HL-60/S4 treated with retinoic acid at 250 ng/mL for 4 days and 3 days (cell line): Measurements from ENCODE around the gene MSS51.
"Not testable (repeated sequence)": the region's sequence is repeated elsewhere in the genome, so short reads cannot be mapped to it uniquely, and the experiment has no call there.

Experiments used
- in situ Hi-C: fragments of 300-500 bp; cut with MboI; formaldehyde crosslinking; loops from 2 replicates; pipeline ENCODE4 v1.7.0; 2022; ENCODE audit warnings: low sequenced_read_pairs

The MSS51 gene

GRCh38 chr10:73414230-73414945 is 19.0 kb downstream of the MSS51 start:
- in situ Hi-C loops: no loop called here

GRCh38 chr10:73413528-73414229 is 19.7 kb downstream of the MSS51 start, which contains the start of gene ANXA7:
Gene ANXA7 (minus strand): TSS chr10:73414058. CDS start chr10:73400856, 13,202 bp downstream.
- in situ Hi-C loops: no loop called here

GRCh38 chr10:73413108-73413527 is 20.2 kb downstream of the MSS51 start:
- in situ Hi-C loops: no loop called here

DNA sequence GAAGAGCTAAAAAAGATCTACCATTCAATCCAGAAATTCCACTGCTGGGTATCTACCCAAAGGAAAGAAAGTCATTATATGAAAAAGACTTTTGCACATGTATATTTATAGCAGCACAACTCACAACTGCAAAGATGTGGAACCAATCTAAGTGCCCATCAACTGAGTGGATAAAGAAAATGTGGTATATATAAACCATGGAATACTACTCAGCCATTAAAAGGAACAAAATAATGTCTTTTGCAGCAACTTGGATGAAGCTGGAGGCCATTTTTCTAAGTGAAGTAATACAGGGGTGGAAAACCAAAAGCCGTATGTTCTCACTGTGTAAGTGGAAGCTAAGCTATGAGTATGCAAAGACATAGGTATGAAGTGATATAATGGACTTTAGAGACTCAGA is 22.5 kb downstream of the MSS51 start:
- in situ Hi-C loops: no loop called here

DNA sequence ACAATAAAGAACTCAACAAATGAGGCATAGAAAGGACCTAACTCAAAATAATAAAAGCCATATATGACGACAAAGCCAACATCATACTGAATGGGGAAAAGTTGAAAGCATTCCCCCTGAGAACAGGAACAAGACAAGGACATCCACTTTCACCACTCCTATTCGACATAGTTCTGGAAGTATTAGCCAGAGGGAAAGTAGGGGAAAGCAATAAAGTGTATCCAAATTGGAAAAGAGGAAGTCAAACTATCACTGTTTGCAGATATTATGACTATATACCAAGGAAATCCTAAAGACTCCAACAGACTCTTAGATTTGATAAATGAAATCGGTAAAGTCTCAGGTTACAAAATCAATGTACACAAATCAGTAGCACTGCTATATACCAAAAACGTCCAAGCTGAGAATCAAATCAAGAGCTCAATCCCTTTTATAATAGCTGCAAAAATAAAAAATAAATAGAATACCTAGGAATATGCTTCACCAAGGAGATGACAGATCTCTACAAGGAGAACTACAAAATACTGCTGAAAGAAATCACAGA is 24.3 kb downstream of the MSS51 start:
- in situ Hi-C loops: no loop called here

GRCh38 chr10:73408061-73408460 is 25.3 kb downstream of the MSS51 start:
- in situ Hi-C loops: no loop called here

- in situ Hi-C loops: no loop called here
Observed at GRCh38 chr10:73407495-73407894, 25.9 kb downstream of the MSS51 start.

DNA sequence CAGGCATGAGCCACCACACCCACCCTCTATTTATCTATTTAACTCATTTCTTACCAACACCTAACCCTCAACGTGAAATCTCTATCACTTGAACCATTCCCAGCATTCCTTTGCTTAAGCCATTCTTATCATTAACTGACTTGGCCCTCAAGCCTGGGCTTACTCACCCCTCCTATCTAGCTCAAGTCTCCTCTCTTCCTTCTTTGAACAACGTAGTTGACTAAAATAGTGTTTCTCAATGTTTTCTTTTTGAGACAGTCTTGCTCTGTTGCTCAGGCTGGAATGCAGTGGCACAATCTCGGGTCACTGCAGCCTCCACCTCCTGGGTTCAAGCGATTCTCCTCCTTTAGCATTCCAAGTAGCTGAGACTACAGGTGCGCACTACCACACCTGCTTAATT is 26.5 kb downstream of the MSS51 start:
- in situ Hi-C loops: no loop called here

DNA sequence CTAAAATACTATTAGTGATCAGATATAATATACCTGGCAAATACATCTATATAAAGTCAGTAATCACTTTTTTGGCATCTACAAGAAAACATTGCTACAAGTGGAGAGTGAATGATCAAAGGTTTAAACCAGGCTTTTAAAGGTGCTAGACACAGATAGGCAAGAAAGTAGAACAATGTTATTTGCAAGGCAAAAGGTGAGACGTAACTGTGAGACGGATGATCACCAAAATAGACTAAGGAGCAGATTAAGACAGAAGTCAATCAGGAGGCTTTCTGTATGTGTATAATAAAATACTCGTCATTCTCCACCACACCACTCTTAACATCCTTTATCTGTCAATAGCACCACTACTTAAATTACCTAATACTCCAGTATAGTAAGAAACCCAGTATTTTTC is 27.8 kb downstream of the MSS51 start:
- in situ Hi-C loops: no loop called here

- in situ Hi-C loops: no loop called here
Observed at GRCh38 chr10:73404690-73405089, 28.7 kb downstream of the MSS51 start.

DNA sequence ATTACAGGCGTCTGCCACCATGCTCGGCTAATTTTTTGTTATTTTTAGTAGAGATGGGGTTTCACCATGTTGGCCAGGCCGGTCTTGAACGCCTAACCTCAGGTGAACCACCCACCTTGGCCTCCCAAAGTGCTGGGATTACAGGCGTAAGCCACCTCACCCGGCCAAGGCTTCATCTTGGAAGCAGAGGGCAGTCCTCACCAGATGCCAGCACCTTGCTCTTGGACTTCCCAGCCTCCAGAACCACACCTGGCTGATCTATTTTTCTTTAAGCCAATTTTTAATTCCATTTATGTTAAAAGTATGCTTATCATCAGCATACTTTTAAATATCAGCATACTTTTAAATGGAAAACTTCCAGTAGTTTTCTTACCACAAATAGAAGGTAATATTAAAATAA is 31.7 kb downstream of the MSS51 start:
- in situ Hi-C loops: no loop called here

- in situ Hi-C loops: no loop called here
Observed at GRCh38 chr10:73399063-73399462, 34.3 kb downstream of the MSS51 start.

DNA sequence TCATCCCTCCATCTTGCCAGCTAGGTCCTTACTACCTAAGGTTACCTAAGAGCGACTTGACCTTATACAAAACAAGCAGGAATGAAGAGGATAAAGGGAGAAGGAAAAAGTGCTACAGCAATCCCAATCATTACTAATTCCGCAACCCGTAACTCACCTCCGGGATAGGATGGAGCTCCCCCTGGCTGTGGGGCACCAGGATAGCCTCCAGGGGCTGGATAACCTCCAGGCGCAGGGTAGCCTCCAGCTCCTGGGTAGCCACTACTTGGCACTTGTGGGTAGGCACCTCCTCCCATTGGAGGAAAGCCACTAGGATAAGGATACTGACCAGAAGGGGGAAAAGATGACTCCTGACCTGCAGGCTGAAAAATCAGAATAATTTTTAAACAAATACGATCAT is 35.3 kb downstream of the MSS51 start:
- in situ Hi-C loops: no loop called here

GRCh38 chr10:73394325-73394724 is 39.0 kb downstream of the MSS51 start:
- in situ Hi-C loops: not testable (repeated sequence)

DNA sequence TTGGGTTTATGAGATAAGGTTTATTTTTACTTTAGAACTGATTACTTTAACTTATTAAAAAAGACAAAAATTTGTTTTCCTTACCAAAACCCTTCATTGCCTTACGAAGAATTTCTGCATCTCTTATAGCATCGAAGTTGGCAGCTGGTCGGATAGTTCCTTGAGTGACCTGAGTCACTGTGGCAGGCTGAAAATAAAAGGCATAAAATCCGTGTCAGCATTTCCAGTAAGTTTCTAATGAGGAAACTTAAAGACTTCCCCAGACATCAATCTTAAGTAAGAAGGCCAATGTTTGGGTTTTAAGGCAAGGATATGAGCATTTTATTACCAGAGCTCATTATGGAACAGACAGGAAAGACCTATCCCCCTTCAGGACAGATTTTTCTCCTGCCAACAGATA is 45.1 kb downstream of the MSS51 start:
- in situ Hi-C loops: no loop called here

DNA sequence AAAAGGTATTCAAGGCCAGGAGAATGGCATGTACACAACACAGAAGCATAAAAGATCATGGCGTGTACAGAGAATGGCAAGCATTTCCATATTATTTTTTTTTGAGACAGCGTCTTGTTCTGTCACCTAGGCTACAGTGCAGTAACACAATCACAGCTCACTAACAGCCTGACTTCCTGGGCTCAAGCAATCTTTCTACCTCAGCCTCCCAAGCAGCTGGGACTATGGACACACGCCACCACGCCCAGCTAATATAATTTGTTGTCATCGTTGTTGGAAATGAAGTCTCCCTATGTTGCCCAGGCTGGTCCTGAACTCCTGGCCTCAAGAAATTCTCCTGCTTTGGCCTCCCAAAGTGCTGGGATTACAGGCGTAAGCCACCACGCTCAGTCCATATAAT is 46.8 kb downstream of the MSS51 start:
- in situ Hi-C loops: no loop called here

DNA sequence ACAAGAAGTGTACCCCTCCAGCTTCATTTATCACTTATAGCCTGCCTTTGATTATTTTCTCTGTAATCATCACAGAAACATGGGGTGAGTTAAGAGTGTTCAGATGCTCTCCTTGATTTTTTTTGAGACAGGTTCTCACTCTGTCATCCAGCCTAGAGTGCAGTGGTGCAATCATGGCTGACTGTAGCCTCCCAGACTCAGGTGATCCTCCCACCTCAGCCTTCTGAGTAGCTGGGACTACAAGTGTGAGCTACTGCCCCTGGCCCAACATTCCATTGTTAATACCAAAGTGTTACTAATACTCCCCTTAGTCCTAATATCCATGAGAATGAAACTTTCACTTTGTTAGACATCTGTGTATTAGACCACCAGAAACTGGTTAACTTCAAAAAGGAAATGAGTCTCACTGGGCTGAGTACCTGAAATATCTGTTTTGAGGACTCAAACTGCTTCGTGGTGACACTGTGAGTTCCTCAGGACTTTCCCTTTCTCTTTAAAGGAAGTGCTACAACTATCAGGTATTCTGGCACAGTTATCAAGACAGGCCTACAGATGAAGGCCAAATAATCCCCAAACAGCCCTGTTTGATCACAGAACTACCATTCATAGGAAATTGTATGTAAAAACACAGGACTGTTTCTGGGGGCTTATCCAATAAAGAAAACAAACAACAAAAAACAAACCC is 54.2 kb downstream of the MSS51 start:
- in situ Hi-C loops: no loop called here

DNA sequence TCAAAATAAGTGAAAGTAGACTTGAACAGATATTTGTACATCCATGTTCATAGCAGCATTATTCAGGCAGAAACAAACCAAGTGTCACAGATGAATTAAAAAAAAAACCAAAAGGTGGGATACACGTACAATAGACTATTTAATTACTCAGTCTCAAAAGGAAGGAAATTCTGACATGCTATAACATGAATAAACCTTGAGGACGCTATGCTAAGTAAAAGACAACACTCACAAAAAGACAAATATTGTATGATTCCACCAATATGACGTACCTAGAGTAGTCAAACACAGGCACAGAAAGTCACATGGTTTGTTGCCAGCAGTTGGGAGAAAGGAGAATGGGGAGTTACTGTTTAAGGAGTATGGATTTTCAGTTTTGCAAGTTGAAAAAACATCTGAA is 56.7 kb downstream of the MSS51 start:
- in situ Hi-C loops: no loop called here
